Prostate gland (tissue), 2 donors: ENCODE data around the gene ANXA4.

Source experiments
- CTCF ChIP-seq, 4 experiments: fragments of 200-600 bp in 2 of 4; fragments of 450-650 bp in 2 of 4; sonication (generic) in 2 of 4; IDR thresholded peaks; 1 replicate in 3 of 4; 2 replicates in 1 of 4; pipeline ENCODE4 v1.5.1; 2016 to 2019; ENCODE audit warnings: antibody characterized with exemption in 4 of 4, mild to moderate bottlenecking in 2 of 4, moderate library complexity in 2 of 4
- POLR2A ChIP-seq: fragments of 450-650 bp; IDR thresholded peaks from one replicate; pipeline ENCODE4 v1.6.1; 2016; ENCODE audit warnings: antibody characterized with exemption, mild to moderate bottlenecking
- POLR2AphosphoS5 ChIP-seq: sonication (generic); formaldehyde crosslinking; IDR thresholded peaks from one replicate; pipeline ENCODE4 v1.6.1; 2017; ENCODE audit warnings: antibody characterized with exemption

DNA sequence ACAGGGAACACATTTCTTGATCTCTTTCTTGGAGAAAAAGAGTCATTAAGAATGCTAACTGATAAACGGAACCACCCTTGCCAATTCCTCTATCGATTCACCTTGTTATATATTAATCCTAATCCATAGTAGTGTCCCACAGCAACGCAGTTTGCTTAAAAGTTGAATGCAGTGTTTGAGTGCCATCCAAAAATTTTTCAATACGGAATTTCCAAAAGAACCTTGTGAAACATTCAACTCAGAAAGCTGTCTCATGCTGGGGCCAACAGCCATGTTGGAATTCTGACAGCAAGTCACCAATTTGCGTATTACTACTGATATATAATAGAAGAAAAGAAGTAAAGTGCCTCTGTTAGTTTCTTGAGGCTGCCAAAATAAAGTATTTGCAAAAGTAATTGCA is 42.3 kb downstream of the ANXA4 start:
- no peak for TF ChIP-seq CTCF (IDR thresholded peaks at IDR 0.05)
- no peak for TF ChIP-seq POLR2A
- TF ChIP-seq POLR2AphosphoS5: no peak
